OCI-LY1 (cell line): ENCODE results near the gene NHSL2.

Experiments
- H2AFZ ChIP-seq: fragments of 200-600 bp; sonication (generic), shearing (Covaris generic); 2 replicates; pipeline ENCODE4 v1.6.0; 2014; ENCODE audit warnings: antibody characterized with exemption, mild to moderate bottlenecking, low read length
- H3F3A ChIP-seq: fragments of 200-600 bp; sonication (generic), shearing (Covaris generic); 2 replicates; pipeline ENCODE4 v1.6.0; 2014; ENCODE audit warnings: mild to moderate bottlenecking, antibody characterized with exemption, low read length, moderate library complexity; ENCODE audit not compliant: insufficient read depth
- H3K27ac ChIP-seq: fragments of 200-600 bp; sonication (generic); 2 replicates; pipeline ENCODE4 v1.5.1; 2014; ENCODE audit warnings: low read length, mixed run types, mild to moderate bottlenecking, low read depth; ENCODE audit not compliant: poor library complexity, severe bottlenecking
- H3K27me3 ChIP-seq: fragments of 200-600 bp; sonication (generic); 2 replicates; pipeline ENCODE4 v1.6.0; 2014; ENCODE audit warnings: antibody characterized with exemption, mild to moderate bottlenecking, low read length, moderate library complexity; ENCODE audit not compliant: insufficient read depth
- H3K36me3 ChIP-seq: fragments of 200-600 bp; sonication (generic); 2 replicates; pipeline ENCODE4 v1.6.1; 2014; ENCODE audit warnings: mild to moderate bottlenecking, antibody characterized with exemption, low read length, moderate library complexity, mixed read lengths; ENCODE audit not compliant: insufficient read depth
- H3K4me1 ChIP-seq: fragments of 200-600 bp; sonication (generic); 2 replicates; pipeline ENCODE4 v1.5.1; 2014; ENCODE audit warnings: mild to moderate bottlenecking, low read length, moderate library complexity; ENCODE audit not compliant: insufficient read depth, severe bottlenecking
- H3K4me2 ChIP-seq: fragments of 200-600 bp; sonication (generic), shearing (Covaris generic); 2 replicates; pipeline ENCODE4 v1.6.1; 2014; ENCODE audit warnings: low read length
- H3K4me3 ChIP-seq: fragments of 200-600 bp; sonication (generic); 2 replicates; pipeline ENCODE4 v1.5.1; 2014; ENCODE audit warnings: low read length, low read depth, mild to moderate bottlenecking, mixed read lengths; ENCODE audit not compliant: poor library complexity, severe bottlenecking
- H3K79me2 ChIP-seq: fragments of 200-600 bp; shearing (Covaris generic); 2 replicates; pipeline ENCODE4 v1.6.1; 2016; ENCODE audit warnings: mixed run types, low read length, mixed read lengths; ENCODE audit not compliant: insufficient read depth
- H3K9ac ChIP-seq: fragments of 200-600 bp; sonication (generic), shearing (Covaris generic); 2 replicates; pipeline ENCODE4 v1.6.1; 2014; ENCODE audit warnings: mild to moderate bottlenecking, low read length, mixed read lengths
- H3K9me2 ChIP-seq: fragments of 200-600 bp; sonication (generic), shearing (Covaris generic); 2 replicates; pipeline ENCODE4 v1.6.1; 2014; ENCODE audit warnings: low read depth, mild to moderate bottlenecking, low read length, mixed read lengths
- H3K9me3 ChIP-seq: fragments of 200-600 bp; shearing (Covaris generic); 2 replicates; pipeline ENCODE4 v1.6.1; 2014; ENCODE audit warnings: low read length, mixed read lengths
- H4K20me1 ChIP-seq: fragments of 200-600 bp; sonication (generic), shearing (Covaris generic); 2 replicates; pipeline ENCODE4 v1.6.0; 2016; ENCODE audit warnings: mild to moderate bottlenecking, low read length; ENCODE audit not compliant: insufficient read depth
- CTCF ChIP-seq: fragments of 200-600 bp; sonication (generic), shearing (Covaris generic); IDR thresholded peaks from 2 replicates; pipeline ENCODE4 v1.5.1; 2017; ENCODE audit warnings: mild to moderate bottlenecking, antibody characterized with exemption, low read length, moderate library complexity, mixed read lengths
- EZH2 ChIP-seq: fragments of 200-600 bp; sonication (generic), shearing (Covaris generic); IDR thresholded peaks from 2 replicates; pipeline ENCODE4 v1.8.0; 2017; ENCODE audit warnings: borderline replicate concordance, mixed run types, mild to moderate bottlenecking, antibody characterized with exemption, low read length, moderate library complexity, mixed read lengths

Gene NHSL2

GRCh38 chrX:72060921-72061490, 150.4 kb downstream of the NHSL2 start:
- Histone ChIP-seq H3K27me3 (no peaks in the 10 kb centered on the region), H3K36me3 (no peaks in the 10 kb centered on the region), H4K20me1 (no peaks in the 10 kb centered on the region), H3K9me2 (no peaks in the 10 kb centered on the region), H3F3A (no peaks in the 10 kb centered on the region), H3K79me2 (no peaks in the 10 kb centered on the region), H3K4me3 (no peak overlapping the region), H3K9ac (no peak overlapping the region), H3K27ac (no peak overlapping the region), H3K4me1 (no peaks in the 10 kb centered on the region), H3K9me3 (no peaks in the 10 kb centered on the region), H2AFZ (no peak overlapping the region), H3K4me2 (no peak overlapping the region)
- TF ChIP-seq EZH2 = no peak
- TF ChIP-seq CTCF = no peak

- Histone ChIP-seq H3F3A (no peaks in the 10 kb centered on the region), H3K36me3 (no peaks in the 10 kb centered on the region), H3K27ac (no peak overlapping the region), H3K9ac (no peak overlapping the region), H2AFZ (no peak overlapping the region), H3K9me2 (no peaks in the 10 kb centered on the region), H3K9me3 (no peaks in the 10 kb centered on the region), H3K4me2 (no peak overlapping the region), H3K79me2 (no peaks in the 10 kb centered on the region), H3K4me1 (no peaks in the 10 kb centered on the region), H3K4me3 (no peak overlapping the region), H3K27me3 (no peaks in the 10 kb centered on the region), H4K20me1 (no peaks in the 10 kb centered on the region)
- no peak for TF ChIP-seq EZH2
- TF ChIP-seq CTCF = no peak
Measured at GRCh38 chrX:72062916-72063315, 152.3 kb downstream of the NHSL2 start.

GRCh38 chrX:72069350-72070160, 158.9 kb downstream of the NHSL2 start:
- Histone ChIP-seq H3K27ac (no peak overlapping the region), H3F3A (no peaks in the 10 kb centered on the region), H2AFZ (no peak overlapping the region), H3K27me3 (no peaks in the 10 kb centered on the region), H4K20me1 (no peaks in the 10 kb centered on the region), H3K9ac (no peak overlapping the region), H3K36me3 (no peaks in the 10 kb centered on the region), H3K4me3 (no peak overlapping the region), H3K79me2 (no peaks in the 10 kb centered on the region), H3K4me1 (no peaks in the 10 kb centered on the region), H3K9me2 (no peaks in the 10 kb centered on the region), H3K9me3 (no peaks in the 10 kb centered on the region), H3K4me2 (no peak overlapping the region)
- TF ChIP-seq CTCF = no peak
- TF ChIP-seq EZH2 = no peak
